GM18870 (cell line): ENCODE results near the gene REL.

Source experiments
- ATAC-seq: cut with Tn5 transposase; IDR thresholded peaks from one replicate; pipeline ENCODE4 v1.9.1; 2021; ENCODE audit warnings: moderate library complexity; ENCODE audit not compliant: unreplicated experiment

REL gene

DNA sequence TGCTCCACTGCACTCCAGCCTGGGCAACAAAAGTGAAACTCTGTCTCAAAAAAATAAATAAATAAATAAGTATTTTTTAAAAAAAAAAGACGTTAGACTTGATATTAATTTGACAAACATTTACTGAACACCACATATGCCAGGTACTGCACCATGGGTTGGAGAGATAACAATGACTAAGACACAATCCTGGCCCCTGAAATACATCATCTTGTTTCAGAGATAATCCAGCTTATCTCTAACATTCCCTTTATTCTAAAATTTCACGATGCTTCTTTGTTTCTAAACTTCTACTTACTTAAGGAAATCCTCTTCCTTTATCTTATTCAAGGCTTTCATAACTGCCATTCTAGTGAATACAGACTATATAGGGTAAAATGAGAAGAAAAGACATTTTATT, 81.2 kb downstream of the REL start:
- ATAC-seq, result no peak

- ATAC-seq, result no peak
Measured at GRCh38 chr2:60963190-60963589, 81.8 kb downstream of the REL start.

DNA sequence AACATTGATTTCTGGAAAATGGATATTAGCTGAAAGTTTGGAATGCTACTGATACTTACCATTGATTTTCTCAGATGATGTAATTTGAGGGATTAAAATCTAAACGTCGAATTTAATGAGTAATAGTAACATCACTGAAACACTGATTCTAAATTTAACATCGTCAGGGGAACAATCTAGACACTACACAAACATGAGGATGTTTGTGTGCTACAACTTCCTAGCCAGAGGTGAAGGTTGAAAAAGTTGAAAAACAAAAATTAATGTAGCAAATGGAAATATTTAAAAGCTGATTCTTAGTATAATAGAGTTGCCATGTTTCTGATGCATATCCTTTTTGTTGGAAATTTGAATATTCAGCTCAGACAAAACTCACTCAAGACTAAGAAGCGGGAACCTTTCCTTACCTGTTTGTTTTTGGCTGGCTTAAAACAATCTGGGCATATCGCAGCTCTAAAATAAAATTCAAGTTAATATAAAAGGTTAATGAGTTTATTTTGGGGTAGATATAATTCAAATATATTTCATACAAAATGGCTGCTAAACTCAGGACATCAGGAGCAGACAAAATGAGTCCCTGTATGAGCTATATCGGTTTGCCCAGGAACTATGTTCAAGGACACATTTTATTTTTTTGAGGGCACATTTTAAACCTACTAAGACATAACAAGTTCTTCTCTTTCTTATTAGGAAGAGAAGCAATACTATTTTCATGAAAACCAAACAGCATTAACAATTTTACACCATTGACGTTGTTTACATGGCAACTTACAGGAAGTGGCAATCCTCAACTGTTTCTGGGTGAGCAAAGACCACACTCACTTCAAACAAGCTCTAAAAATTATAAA, 83.5 kb downstream of the REL start:
- ATAC-seq, result no peak

DNA sequence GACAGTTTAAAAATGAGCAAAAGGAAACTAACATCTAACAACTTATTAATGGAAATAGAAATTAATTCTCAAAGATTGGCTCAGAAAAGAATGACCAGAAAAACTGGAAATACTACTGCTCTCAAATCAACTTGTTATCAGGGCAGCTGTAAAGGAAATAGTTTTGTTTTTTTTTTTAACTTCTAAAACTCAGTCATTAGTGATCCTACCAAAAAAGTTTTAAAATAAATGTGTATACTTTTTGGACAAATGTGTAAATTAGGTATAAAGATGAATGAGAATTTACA, 84.1 kb downstream of the REL start:
- ATAC-seq, result no peak

GRCh38 chr2:60966507-60967405, 85.4 kb downstream of the REL start:
- ATAC-seq, result no peak

DNA sequence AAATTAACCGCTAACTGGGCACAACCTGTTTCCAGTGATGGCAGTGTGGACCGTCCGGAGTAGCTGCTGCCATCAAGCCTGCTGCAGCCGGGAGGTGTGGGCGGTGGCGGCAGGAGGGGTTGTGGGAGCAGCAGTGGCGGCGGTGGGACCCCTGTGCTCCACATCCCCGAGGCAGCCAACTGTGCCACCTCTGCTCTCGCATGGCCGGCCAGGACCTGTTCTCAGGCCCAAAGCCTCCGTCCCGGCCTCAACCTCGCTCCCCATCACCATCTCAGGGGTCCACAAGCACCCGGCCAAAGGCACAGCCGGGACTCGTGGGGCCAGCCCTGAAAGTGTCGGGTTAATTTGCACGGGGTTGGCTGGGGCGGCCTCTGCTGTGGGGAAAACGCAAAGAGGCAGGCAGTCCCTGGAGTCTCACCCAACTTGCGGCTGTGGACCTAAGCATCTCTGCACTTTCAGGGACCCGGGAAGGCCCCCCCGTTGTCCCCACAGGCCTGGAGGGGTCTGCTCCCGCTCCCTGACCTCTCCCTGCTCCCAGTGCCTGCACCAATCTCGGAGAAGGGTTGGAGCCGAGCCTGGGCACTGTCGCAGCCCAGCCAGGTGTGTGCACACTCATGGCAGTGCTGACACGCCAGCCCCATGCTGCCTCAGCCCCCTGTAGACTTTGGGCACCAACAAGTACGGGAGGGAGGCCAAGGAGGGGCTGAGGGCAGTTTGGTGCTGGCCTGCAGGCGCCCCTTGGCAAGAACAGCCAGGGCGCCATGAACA, 91.7 kb downstream of the REL start:
- no peak for ATAC-seq

GRCh38 chr2:60973705-60974104, 92.3 kb downstream of the REL start:
- no peak for ATAC-seq

DNA sequence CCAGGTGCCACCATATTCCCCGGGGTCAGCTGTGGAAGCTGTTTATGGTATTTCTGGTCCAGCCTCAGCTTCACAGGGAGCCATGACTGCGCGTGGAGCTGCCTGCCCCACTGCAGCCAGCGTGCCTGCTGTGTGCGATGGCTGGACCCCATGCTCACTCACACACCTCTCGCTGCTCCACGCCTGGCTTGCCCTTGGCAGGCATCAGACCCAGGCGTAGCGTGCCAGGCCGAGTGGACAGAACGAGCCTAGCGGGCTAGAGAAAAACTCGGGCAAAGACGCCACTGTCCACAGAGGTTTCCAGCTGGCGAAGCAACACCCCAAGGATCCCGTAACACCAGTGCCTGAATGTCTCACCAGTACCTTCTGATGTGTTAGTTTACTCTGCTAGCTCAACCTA, 93.3 kb downstream of the REL start:
- ATAC-seq, result no peak
